GM12874 (cell line): ENCODE measurements around the gene COL26A1.
A peak's percentile ranks its signal among the peaks of the same experiment; 100 is the strongest.

Source experiments
- TF ChIP-seq, protein P1 (sequence below): IDR thresholded peaks from 2 replicates; pipeline ENCODE4 v1.5.1; 2011; ENCODE audit warnings: low read depth, mild to moderate bottlenecking, control low read depth, low read length, moderate library complexity; ENCODE audit not compliant: insufficient read depth

COL26A1 gene

GRCh38 chr7:101507791-101508252, 145.1 kb downstream of the COL26A1 start:
- TF ChIP-seq, protein P1, sequence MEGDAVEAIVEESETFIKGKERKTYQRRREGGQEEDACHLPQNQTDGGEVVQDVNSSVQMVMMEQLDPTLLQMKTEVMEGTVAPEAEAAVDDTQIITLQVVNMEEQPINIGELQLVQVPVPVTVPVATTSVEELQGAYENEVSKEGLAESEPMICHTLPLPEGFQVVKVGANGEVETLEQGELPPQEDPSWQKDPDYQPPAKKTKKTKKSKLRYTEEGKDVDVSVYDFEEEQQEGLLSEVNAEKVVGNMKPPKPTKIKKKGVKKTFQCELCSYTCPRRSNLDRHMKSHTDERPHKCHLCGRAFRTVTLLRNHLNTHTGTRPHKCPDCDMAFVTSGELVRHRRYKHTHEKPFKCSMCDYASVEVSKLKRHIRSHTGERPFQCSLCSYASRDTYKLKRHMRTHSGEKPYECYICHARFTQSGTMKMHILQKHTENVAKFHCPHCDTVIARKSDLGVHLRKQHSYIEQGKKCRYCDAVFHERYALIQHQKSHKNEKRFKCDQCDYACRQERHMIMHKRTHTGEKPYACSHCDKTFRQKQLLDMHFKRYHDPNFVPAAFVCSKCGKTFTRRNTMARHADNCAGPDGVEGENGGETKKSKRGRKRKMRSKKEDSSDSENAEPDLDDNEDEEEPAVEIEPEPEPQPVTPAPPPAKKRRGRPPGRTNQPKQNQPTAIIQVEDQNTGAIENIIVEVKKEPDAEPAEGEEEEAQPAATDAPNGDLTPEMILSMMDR, result peak; percentile 65

DNA sequence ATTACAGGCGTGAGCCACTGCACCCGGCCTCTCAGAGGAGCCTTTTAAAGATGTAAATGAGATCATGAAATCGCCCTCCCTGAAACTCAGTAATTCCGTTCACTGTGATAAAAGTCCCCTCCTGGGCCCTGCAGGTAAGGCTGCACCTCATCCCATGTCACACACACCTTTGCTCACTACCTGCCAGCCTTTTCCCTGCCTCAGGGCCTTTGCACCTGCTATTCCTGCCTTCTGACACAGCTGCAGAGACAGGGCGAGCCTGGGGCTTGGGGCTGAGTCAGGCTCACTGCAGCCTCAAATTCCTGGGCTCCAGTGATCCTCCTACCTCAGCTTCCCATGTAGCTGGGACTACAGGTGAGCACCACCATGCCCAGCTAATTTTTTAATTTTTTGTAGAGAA, 147.6 kb downstream of the COL26A1 start:
- TF ChIP-seq, protein P1, result no peak

DNA sequence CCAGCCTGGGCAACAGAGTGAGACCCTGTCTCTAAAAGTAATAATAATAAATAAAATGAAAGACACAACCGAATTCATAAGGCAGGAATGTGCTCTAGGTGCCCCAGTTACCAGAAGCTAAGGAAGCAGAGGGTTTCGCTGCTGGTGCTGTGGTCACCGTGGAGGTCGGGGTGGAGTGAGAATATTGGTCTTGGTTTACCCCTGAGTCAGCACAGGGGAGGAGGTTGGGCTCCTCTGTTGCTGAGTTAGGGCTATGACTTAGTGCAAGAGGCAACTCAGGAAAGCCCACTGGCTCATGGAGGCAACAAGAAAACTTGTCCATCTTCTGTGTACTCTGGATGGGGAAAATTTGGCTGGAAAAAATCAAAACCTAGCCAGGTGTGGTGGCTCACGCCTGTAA, 149.3 kb downstream of the COL26A1 start:
- TF ChIP-seq, protein P1, result no peak

DNA sequence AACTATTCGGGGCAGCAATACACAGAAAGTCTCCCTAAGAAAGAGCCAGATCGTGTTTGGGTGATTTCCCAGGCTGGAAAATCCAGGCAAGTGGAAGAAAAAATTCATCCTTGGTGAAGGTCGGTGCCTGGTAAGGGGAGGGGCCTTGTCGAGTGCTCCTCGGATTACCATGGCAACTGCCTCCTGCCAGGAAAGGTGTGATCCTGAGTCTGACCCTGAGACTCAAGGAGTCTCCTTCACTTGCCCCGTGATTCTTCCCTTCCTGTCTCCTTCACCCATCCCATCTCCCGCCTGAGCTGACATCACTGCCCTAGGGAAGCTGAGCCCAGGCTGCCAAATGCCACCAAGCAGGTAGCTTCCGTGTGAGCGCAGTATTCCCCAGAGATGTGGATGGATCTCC, 154.2 kb downstream of the COL26A1 start:
- TF ChIP-seq, protein P1, result no peak

- TF ChIP-seq, protein P1, result no peak
These were observed 154.6 kb downstream of the COL26A1 start for GRCh38 chr7:101517304-101517703.

DNA sequence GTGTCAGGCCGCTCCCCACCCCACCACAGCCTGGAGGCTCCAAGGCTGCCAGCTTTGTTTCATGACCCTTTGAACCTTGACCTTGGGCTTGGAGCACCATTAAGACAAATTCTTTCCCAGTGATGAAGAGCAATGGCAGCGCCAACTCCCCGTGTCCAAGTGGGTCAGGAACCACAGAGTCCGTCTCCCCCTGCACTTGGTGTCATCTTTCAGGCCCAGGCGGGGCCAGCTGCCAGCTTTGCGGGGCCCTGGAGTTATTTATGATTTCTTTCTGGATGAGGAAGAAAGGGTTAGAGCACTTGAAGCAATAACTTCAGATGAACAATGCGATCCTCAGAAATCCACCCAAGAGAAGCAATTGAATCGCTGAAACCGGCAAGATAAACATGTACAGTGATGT, 155.7 kb downstream of the COL26A1 start:
- TF ChIP-seq, protein P1, result no peak

GRCh38 chr7:101519324-101520023, 156.8 kb downstream of the COL26A1 start:
- TF ChIP-seq, protein P1, result no peak
